ENCODE data around the gene TSPEAR.
"Not testable (repeated sequence)": the region's sequence is repeated elsewhere in the genome, so short reads cannot be mapped to it uniquely, and the experiment has no call there.

Gene TSPEAR

GRCh38 chr21:44596068-44596725 lies 115.2 kb downstream of the TSPEAR start:
- no peak overlapping the region for H3K27ac ChIP-seq
- peak; percentile 18 for DNase-seq (ENCODE audit: low spot score)
- ChIA-PET CTCF (no interaction called here), POLR2A (ENCODE audit: low non-redundant PET) (no interaction called here)
- no peak for TF ChIP-seq CTCF (conservative IDR thresholded peaks at IDR 0.05; ENCODE audit: low read depth)

- no peak overlapping the region for H3K27ac ChIP-seq
- POLR2A ChIA-PET (ENCODE audit: low non-redundant PET), result no interaction called here
- no peak for DNase-seq (ENCODE audit: low spot score)
- no peak for TF ChIP-seq CTCF (conservative IDR thresholded peaks at IDR 0.05; ENCODE audit: low read depth)
- CTCF ChIA-PET, result no interaction called here
These were observed 115.8 kb downstream of the TSPEAR start for GRCh38 chr21:44595524-44595923.

DNA sequence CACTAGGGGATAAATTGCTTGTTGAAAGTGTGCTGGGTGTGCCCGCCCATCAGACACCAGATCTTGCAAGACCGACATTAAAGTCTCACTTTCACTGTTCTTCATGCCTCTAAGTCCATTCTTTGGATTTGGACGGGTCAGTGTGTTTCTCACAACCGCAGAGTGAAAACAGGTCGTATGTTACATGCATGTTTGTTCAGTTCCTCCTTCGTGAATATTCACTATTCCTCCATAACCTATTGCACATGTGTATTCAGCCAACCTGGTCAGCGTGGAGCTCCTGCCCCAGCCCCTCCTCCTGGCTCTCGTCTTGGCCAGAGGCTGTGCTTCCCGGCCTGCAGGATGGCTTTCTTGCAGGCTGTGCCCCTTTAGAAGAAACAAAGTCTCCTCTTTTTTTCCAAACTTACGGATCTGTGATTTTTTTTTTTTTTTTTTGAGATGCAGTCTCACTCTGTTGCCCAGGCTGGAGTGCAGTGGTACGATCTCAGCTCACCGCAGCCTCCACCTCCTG lies 116.9 kb downstream of the TSPEAR start:
- TF ChIP-seq CTCF (conservative IDR thresholded peaks at IDR 0.05; ENCODE audit: low read depth), result no peak
- no peak for DNase-seq (ENCODE audit: low spot score)
- CTCF ChIA-PET, result no interaction called here
- POLR2A ChIA-PET (ENCODE audit: low non-redundant PET), result no interaction called here
- H3K27ac ChIP-seq, result no peak overlapping the region

GRCh38 chr21:44593598-44594405 lies 117.6 kb downstream of the TSPEAR start:
- no peak overlapping the region for H3K27ac ChIP-seq
- TF ChIP-seq CTCF (conservative IDR thresholded peaks at IDR 0.05; ENCODE audit: low read depth), result no peak
- DNase-seq (ENCODE audit: low spot score), result no peak
- CTCF ChIA-PET, result no interaction called here
- POLR2A ChIA-PET (ENCODE audit: low non-redundant PET), result no interaction called here

GRCh38 chr21:44592446-44593311 lies 118.7 kb downstream of the TSPEAR start, which contains the start of gene KRTAP10-6:
KRTAP10-6 (minus strand) TSS chr21:44592505; CDS start chr21:44592484, 21 bp downstream.
- H3K27ac ChIP-seq, result no peak within 1 kb of the TSS
- TF ChIP-seq CTCF (conservative IDR thresholded peaks at IDR 0.05; ENCODE audit: low read depth), result no peak
- ChIA-PET CTCF (no interaction called here), POLR2A (ENCODE audit: low non-redundant PET) (interaction anchor here (0.7 kb wide), 1 partner anchor 109 kb away, joined by 3 read pairs; no protein-coding TSS in a partner anchor)
- no peak for DNase-seq (ENCODE audit: low spot score)

GRCh38 chr21:44591801-44592130 lies 119.6 kb downstream of the TSPEAR start:
- H3K27ac ChIP-seq; DNase-seq (ENCODE audit: low spot score); POLR2A ChIA-PET (ENCODE audit: low non-redundant PET): not testable (repeated sequence)
- CTCF ChIA-PET, result interaction anchor here (0.6 kb wide), 1 partner anchor 10 kb away, joined by 3 read pairs; no protein-coding TSS in a partner anchor

- DNase-seq (ENCODE audit: low spot score); POLR2A ChIA-PET (ENCODE audit: low non-redundant PET); H3K27ac ChIP-seq: not testable (repeated sequence)
- CTCF ChIA-PET, result interaction anchor here (0.6 kb wide), 2 partner anchors 10 to 146 kb away, joined by 3 read pairs; no protein-coding TSS in a partner anchor
These were observed 120.2 kb downstream of the TSPEAR start for GRCh38 chr21:44590897-44591800.
